Spleen (tissue), 11 donors: ENCODE results near the gene ZNF714. TPM values are rescaled to one million over a fixed set of nuclear protein-coding genes. Genes with fewer than 3 reads are reported as not detected.

Experiments used
- DNase-seq: peaks from one replicate; pipeline ENCODE4 v3.0.0-alpha.2; 2020
- H3K27ac ChIP-seq, 8 donors: fragments of 200-600 bp; sonication (generic) in 7 of 8; 1 replicate in 4 of 8; 2 replicates in 4 of 8; pipeline versions ENCODE4 v1.5.0 to v1.8.0; 2016 to 2021; ENCODE audit warnings: inconsistent platforms in 4 of 8, mild to moderate bottlenecking in 4 of 8, moderate library complexity in 1 of 8
- H3K27me3 ChIP-seq, 7 donors: fragments of 200-600 bp; sonication (generic) in 6 of 7; replicated peaks in 1 of 7; 1 replicate in 4 of 7; 2 replicates in 3 of 7; pipeline versions ENCODE4 v1.5.0 to v1.8.0; 2016 to 2021; ENCODE audit warnings: inconsistent platforms in 3 of 7, mild to moderate bottlenecking in 1 of 7
- H3K36me3 ChIP-seq, 6 donors: fragments of 200-600 bp; sonication (generic) in 5 of 6; 1 replicate in 4 of 6; 2 replicates in 2 of 6; pipeline versions ENCODE4 v1.5.0 to v1.8.0; 2016 to 2021; ENCODE audit warnings: inconsistent platforms in 2 of 6
- H3K4me1 ChIP-seq, 6 donors: fragments of 200-600 bp; sonication (generic) in 5 of 6; 1 replicate in 3 of 6; 2 replicates in 3 of 6; pipeline versions ENCODE4 v1.5.0 to v1.8.0; 2016 to 2021; ENCODE audit warnings: inconsistent platforms in 3 of 6
- H3K4me3 ChIP-seq, 8 donors: fragments of 200-600 bp; sonication (generic) in 7 of 8; 1 replicate in 4 of 8; 2 replicates in 4 of 8; pipeline versions ENCODE4 v1.5.0 to v1.8.0; 2016 to 2021; ENCODE audit warnings: inconsistent platforms in 4 of 8, mild to moderate bottlenecking in 4 of 8, moderate library complexity in 2 of 8
- H3K9me3 ChIP-seq, 8 donors: fragments of 200-600 bp; sonication (generic) in 7 of 8; 1 replicate in 4 of 8; 2 replicates in 4 of 8; pipeline versions ENCODE4 v1.5.0 to v1.8.0; 2016 to 2021; ENCODE audit warnings: inconsistent platforms in 4 of 8
- POLR2A ChIP-seq, 3 donors: fragments of 450-650 bp; IDR thresholded peaks; one replicate each; pipeline ENCODE4 v1.5.1; 2017; ENCODE audit warnings: antibody characterized with exemption in 3 of 3, mild to moderate bottlenecking in 1 of 3
- POLR2AphosphoS5 ChIP-seq, 3 donors: sonication (generic); formaldehyde crosslinking; IDR thresholded peaks; one replicate each; pipeline ENCODE4 v1.5.1; 2017; ENCODE audit warnings: antibody characterized with exemption in 3 of 3
- WGBS, 5 donors: extraction: QIAGEN DNeasy Blood & Tissue Kit in 3 of 5; methylation state at CpG; one replicate each; pipeline versions ENCODE4 v1.1.5 to v1.1.7; 2013 to 2018; 5-methylcytosine and 5-hydroxymethylcytosine counted together
- intact Hi-C: fragments of 100-400 bp; cut with DNase I; formaldehyde crosslinking; loops from one replicate; pipeline ENCODE4 v1.15.0; 2023; ENCODE audit warnings: low total_unique reads
- polyA plus RNA-seq, 3 donors: library from polyadenylated mRNA; stranded (reverse); fragments of 200-250 nt; gene quantifications; one replicate each; pipeline ENCODE4 v1.2.1, GENCODE V29; 2013
- total RNA-seq, 7 donors: library from RNA; depleted of rRNA in 3 of 7; stranded (reverse); fragments of >200 nt in 3 of 7; fragmentation: NEBNext Ultra II Directional in 4 of 7; extraction: Animal tissue kit (Norgen Biotek cat#: 25700) in 4 of 7; gene quantifications; one replicate each; pipeline versions ENCODE4 v1.1.0 to v1.2.1, GENCODE V29; 2016 to 2021
- TF ChIP-seq, protein P1 (sequence below), 11 experiments: fragments of 200-600 bp in 7 of 11; fragments of 450-650 bp in 4 of 11; sonication (generic) in 4 of 11; IDR thresholded peaks in 8 of 11; conservative IDR thresholded peaks in 3 of 11; 1 replicate in 7 of 11; 2 replicates in 4 of 11; pipeline versions ENCODE4 v1.4.0 to v1.8.0; 2016 to 2021; ENCODE audit warnings: antibody characterized with exemption in 11 of 11, inconsistent platforms in 4 of 11, mild to moderate bottlenecking in 1 of 11
- donor health status: healthy with polysubstance abuse.
- donor health status: DM: no; HTN: no; CAD: no; lungs with moderate emphysema.
- donor health status: DM: no; HTN: no; CAD: no.
- donor health status: Bipolar disorder and iron deficiency.
- donor health status: healthy.
- donor health status: DM: no; HTN: no; CAD: no.
- donor health status: DM: yes; HTN: yes; CAD: no.

ZNF714 gene
- total and polyA plus RNA-seq, 10 donors = 1.2 to 23.7 (median 8.1) TPM

DNA sequence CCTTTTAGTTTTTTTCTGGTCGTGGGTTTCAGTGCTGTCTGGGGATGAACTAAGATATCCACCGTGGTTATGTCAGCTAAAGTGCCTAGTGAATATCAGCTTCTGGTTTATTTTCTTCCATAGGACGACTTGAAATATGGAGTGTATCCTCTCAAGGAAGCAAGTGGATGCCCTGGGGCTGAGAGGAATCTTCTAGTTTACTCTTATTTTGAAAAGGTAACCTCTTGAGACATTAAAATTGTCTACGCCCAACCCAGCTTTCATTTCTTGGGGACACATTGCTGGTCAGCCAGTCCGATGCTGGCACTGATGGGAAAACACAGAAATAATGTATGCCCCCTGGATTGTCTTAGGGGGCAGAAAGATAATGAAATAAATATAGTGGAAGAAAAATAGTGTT lies 61.4 kb downstream of the ZNF714 start:
- no peak for DNase-seq
- intact Hi-C loops = no loop called here
- Histone ChIP-seq H3K27me3 (no peaks in the 10 kb centered on the region), H3K36me3 (peaks cover 0 to 50% (median 37%) of the 10 kb centered on the region in 6 donors), H3K4me1 (peaks cover 0 to 32% (median 22%) of the 10 kb centered on the region in 6 donors), H3K4me3 (no peak overlapping the region), H3K9me3 (peaks cover 0 to 4% (median 0%) of the 10 kb centered on the region in 8 donors), H3K27ac (no peak overlapping the region)
- TF ChIP-seq POLR2AphosphoS5 (IDR thresholded peaks at IDR 0.05) (no peak), POLR2A (IDR thresholded peaks at IDR 0.05) (no peak)
- TF ChIP-seq, protein P1, sequence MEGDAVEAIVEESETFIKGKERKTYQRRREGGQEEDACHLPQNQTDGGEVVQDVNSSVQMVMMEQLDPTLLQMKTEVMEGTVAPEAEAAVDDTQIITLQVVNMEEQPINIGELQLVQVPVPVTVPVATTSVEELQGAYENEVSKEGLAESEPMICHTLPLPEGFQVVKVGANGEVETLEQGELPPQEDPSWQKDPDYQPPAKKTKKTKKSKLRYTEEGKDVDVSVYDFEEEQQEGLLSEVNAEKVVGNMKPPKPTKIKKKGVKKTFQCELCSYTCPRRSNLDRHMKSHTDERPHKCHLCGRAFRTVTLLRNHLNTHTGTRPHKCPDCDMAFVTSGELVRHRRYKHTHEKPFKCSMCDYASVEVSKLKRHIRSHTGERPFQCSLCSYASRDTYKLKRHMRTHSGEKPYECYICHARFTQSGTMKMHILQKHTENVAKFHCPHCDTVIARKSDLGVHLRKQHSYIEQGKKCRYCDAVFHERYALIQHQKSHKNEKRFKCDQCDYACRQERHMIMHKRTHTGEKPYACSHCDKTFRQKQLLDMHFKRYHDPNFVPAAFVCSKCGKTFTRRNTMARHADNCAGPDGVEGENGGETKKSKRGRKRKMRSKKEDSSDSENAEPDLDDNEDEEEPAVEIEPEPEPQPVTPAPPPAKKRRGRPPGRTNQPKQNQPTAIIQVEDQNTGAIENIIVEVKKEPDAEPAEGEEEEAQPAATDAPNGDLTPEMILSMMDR (IDR thresholded peaks at IDR 0.05 in 8 of 11, conservative IDR thresholded peaks at IDR 0.05 in 3 of 11) = no peak
- WGBS, 5 donors = 93 to 98% (median 94%) methylated on average over 5 of the region's 5 CpGs

DNA sequence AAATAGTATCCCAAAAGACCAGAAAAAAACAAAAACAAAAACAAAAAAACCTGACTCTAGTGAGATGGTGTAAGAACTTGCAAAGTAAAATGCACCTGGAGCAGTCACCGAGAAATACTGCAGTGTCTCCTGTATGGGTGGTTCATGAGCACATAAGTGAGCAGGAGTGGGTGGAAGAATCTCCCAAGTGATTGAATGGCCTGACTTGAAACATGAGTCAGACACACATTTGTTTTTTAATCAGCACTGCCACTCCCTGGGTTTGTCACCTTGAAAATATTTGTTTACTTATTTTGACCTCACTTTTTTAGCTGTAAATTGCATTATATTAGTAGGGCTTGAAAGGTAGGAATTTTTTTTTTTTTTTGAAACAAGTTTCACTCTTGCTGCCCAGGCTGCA lies 61.9 kb downstream of the ZNF714 start:
- WGBS, 5 donors = 81 to 100% (median 87%) methylated on average over 1 of the region's 1 CpG
- peaks cover 0 to 4% (median 0%) of the 10 kb centered on the region in 8 donors for H3K9me3 ChIP-seq
- H3K27me3 ChIP-seq = no peaks in the 10 kb centered on the region
- peaks cover 0 to 54% (median 38%) of the 10 kb centered on the region in 6 donors for H3K36me3 ChIP-seq
- H3K4me1 ChIP-seq = peaks cover 0 to 32% (median 22%) of the 10 kb centered on the region in 6 donors
- no peak overlapping the region for H3K4me3 ChIP-seq
- intact Hi-C loops = no loop called here
- no peak overlapping the region for H3K27ac ChIP-seq
- no peak for DNase-seq
- no peak for TF ChIP-seq POLR2AphosphoS5 (IDR thresholded peaks at IDR 0.05)
- TF ChIP-seq POLR2A (IDR thresholded peaks at IDR 0.05) = no peak
- TF ChIP-seq, protein P1 (IDR thresholded peaks at IDR 0.05 in 8 of 11, conservative IDR thresholded peaks at IDR 0.05 in 3 of 11) = no peak

DNA sequence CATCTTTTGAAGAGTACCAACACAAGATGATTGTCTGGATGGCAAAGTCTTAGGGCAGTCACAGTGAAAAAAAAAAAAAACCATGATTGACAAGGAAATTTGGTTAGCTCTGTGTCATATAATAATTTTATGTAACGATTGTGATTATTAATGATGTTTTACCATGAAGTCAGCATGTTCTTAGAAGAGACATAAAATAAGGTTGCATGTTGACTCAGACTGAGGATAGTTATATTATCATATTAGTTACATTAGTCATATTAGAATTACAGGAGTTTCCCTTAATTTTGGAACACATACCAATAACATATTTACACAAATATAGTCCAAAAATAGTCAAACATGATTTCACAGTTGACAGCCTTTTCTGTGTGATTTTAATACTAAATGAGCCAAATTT lies 65.5 kb downstream of the ZNF714 start:
- H3K9me3 ChIP-seq = peaks cover 0 to 4% (median 0%) of the 10 kb centered on the region in 8 donors
- no peaks in the 10 kb centered on the region for H3K27me3 ChIP-seq
- H3K4me1 ChIP-seq = peaks cover 0 to 20% (median 11%) of the 10 kb centered on the region in 6 donors
- 62 to 89% (median 84%) methylated on average over 1 of the region's 1 CpG for WGBS, 5 donors
- peaks cover 5 to 91% (median 59%) of the 10 kb centered on the region in 6 donors for H3K36me3 ChIP-seq
- intact Hi-C loops = no loop called here
- TF ChIP-seq POLR2A (IDR thresholded peaks at IDR 0.05) = no peak
- TF ChIP-seq POLR2AphosphoS5 (IDR thresholded peaks at IDR 0.05) = no peak
- TF ChIP-seq, protein P1 (IDR thresholded peaks at IDR 0.05 in 8 of 11, conservative IDR thresholded peaks at IDR 0.05 in 3 of 11) = no peak
- DNase-seq = no peak
- H3K4me3 ChIP-seq = no peak overlapping the region
- no peak overlapping the region for H3K27ac ChIP-seq

DNA sequence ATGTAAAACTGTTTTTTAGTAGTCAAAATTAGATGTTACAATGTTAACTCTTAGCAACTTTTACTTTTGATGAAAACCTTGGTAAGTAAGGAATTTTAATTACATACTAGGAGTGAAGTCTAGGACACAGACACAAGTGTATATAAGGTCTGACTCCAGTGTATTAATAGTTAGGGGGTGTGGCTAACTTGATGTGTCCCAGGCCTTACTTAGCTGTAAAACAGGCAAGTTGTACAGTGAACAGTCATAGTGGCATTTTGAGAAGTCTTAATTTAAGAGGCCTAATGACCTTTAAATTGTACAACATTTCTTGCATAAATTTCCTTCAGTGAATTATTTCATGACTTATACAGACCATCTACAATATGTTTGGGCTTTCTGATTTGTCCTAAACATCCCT lies 66.7 kb downstream of the ZNF714 start:
- Histone ChIP-seq H3K27me3 (no peaks in the 10 kb centered on the region), H3K27ac (no peak overlapping the region), H3K4me3 (no peak overlapping the region), H3K9me3 (peaks cover 0 to 6% (median 1%) of the 10 kb centered on the region in 8 donors), H3K36me3 (peaks cover 5 to 100% (median 65%) of the 10 kb centered on the region in 6 donors), H3K4me1 (peaks cover 0 to 8% (median under 1%) of the 10 kb centered on the region in 6 donors)
- TF ChIP-seq, protein P1 (IDR thresholded peaks at IDR 0.05 in 8 of 11, conservative IDR thresholded peaks at IDR 0.05 in 3 of 11) = no peak
- TF ChIP-seq POLR2A (IDR thresholded peaks at IDR 0.05) (no peak), POLR2AphosphoS5 (IDR thresholded peaks at IDR 0.05) (no peak)
- intact Hi-C loops = no loop called here
- DNase-seq = no peak
